GM18511 (cell line): ENCODE measurements around the gene EXT2.

Experiments
- ATAC-seq: cut with Tn5 transposase; IDR thresholded peaks from one replicate; pipeline ENCODE4 v1.9.1; 2021; ENCODE audit warnings: mild to moderate bottlenecking, moderate library complexity; ENCODE audit not compliant: unreplicated experiment

The EXT2 gene

GRCh38 chr11:44162004-44162403, 66.5 kb downstream of the EXT2 start:
- ATAC-seq: no peak

- no peak for ATAC-seq
Observed at GRCh38 chr11:44162662-44163061, 67.2 kb downstream of the EXT2 start.

GRCh38 chr11:44165432-44165831, 70.0 kb downstream of the EXT2 start:
- ATAC-seq: no peak

- no peak for ATAC-seq
Observed at GRCh38 chr11:44167046-44167445, 71.6 kb downstream of the EXT2 start.

GRCh38 chr11:44171518-44171917, 76.0 kb downstream of the EXT2 start:
- ATAC-seq: no peak

- no peak for ATAC-seq
Observed at GRCh38 chr11:44172966-44173365, 77.5 kb downstream of the EXT2 start.

- no peak for ATAC-seq
Observed at GRCh38 chr11:44174842-44175241, 79.4 kb downstream of the EXT2 start.

- no peak for ATAC-seq
Observed at GRCh38 chr11:44176546-44177213, 81.2 kb downstream of the EXT2 start.

- ATAC-seq: no peak
Observed at GRCh38 chr11:44177905-44178304, 82.4 kb downstream of the EXT2 start.

GRCh38 chr11:44178381-44178780, 82.9 kb downstream of the EXT2 start:
- ATAC-seq: no peak

GRCh38 chr11:44179173-44179572, 83.7 kb downstream of the EXT2 start:
- ATAC-seq: no peak

- ATAC-seq: no peak
Observed at GRCh38 chr11:44180107-44180506, 84.6 kb downstream of the EXT2 start.

- ATAC-seq: no peak
Observed at GRCh38 chr11:44185522-44185921, 90.0 kb downstream of the EXT2 start.

- no peak for ATAC-seq
Observed at GRCh38 chr11:44186321-44186930, 90.9 kb downstream of the EXT2 start.

GRCh38 chr11:44188643-44189042, 93.2 kb downstream of the EXT2 start:
- no peak for ATAC-seq

- ATAC-seq: no peak
Observed at GRCh38 chr11:44189986-44190882, 94.8 kb downstream of the EXT2 start.

GRCh38 chr11:44190883-44191230, 95.4 kb downstream of the EXT2 start:
- no peak for ATAC-seq

- ATAC-seq: no peak
Observed at GRCh38 chr11:44191322-44192016, 96.0 kb downstream of the EXT2 start.

GRCh38 chr11:44192017-44192385, 96.5 kb downstream of the EXT2 start:
- ATAC-seq: no peak

GRCh38 chr11:44192462-44193100, 97.1 kb downstream of the EXT2 start:
- no peak for ATAC-seq

GRCh38 chr11:44193856-44194255, 98.4 kb downstream of the EXT2 start:
- no peak for ATAC-seq
